ENCODE data around the gene NFE2L1. TPM values are rescaled to one million over a fixed set of nuclear protein-coding genes. Genes with fewer than 3 reads are reported as not detected.
A peak's percentile ranks its signal among the peaks of the same experiment; 100 is the strongest.

NFE2L1 gene
- total and polyA plus RNA-seq, 9 of the 15 experiments (the other 6 are each of a cell fraction or from before 2014, with no cell fraction given) = 2.0 to 68.6 (median 39.7) TPM

DNA sequence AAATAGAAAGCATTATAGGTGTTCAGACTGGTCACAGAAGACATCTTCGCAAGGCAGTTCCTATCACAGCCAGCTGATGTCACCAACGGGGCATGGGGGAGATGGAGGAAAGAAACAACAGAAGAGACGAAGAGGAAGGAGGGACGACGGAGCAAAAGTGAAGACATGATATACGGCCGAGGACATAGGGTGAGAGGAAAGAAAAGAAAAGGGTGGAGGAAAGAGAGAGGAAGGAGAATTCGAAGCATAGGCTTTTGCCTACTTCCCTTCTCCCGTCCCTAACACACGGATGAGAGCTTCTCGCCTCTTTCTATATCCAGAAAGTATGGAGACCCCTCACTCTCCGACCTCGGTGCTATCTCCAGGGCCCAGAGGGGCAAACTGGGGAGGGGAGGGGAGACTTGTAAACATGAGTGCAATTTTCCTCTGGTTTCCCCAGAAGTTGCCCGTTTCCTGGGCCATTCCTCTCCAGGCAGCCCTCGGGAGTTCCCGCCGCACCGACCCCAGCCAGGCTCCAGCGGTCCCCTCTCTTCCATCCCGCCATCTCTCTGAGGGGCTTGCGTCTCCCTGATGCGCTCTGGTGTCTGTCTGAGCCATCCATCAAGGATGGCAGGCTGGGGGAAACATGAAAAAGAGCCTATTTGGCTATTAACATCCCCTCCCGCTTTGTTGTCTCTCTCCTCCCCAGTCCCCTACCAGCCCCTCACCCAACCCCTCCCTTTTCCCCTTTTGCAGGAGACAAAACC is 36.6 kb upstream of the NFE2L1 start (continued):
- no peak for TF ChIP-seq TRIM28 (IDR thresholded peaks at IDR 0.05)
- TF ChIP-seq, protein P1, sequence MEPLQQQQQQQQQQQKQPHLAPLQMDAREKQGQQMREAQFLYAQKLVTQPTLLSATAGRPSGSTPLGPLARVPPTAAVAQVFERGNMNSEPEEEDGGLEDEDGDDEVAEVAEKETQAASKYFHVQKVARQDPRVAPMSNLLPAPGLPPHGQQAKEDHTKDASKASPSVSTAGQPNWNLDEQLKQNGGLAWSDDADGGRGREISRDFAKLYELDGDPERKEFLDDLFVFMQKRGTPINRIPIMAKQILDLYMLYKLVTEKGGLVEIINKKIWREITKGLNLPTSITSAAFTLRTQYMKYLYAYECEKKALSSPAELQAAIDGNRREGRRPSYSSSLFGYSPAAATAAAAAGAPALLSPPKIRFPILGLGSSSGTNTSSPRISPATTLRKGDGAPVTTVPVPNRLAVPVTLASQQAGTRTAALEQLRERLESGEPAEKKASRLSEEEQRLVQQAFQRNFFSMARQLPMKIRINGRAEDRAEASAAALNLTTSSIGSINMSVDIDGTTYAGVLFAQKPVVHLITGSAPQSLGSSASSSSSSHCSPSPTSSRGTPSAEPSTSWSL (CRISPR knock-in tag; IDR thresholded peaks at IDR 0.05; ENCODE audit: borderline replicate concordance) = no peak
- TF ChIP-seq ZNF780A (CRISPR knock-in tag; IDR thresholded peaks at IDR 0.05) = no peak
- TF ChIP-seq ZNF717 (CRISPR knock-in tag; IDR thresholded peaks at IDR 0.05) = no peak
- TF ChIP-seq, protein P2, sequence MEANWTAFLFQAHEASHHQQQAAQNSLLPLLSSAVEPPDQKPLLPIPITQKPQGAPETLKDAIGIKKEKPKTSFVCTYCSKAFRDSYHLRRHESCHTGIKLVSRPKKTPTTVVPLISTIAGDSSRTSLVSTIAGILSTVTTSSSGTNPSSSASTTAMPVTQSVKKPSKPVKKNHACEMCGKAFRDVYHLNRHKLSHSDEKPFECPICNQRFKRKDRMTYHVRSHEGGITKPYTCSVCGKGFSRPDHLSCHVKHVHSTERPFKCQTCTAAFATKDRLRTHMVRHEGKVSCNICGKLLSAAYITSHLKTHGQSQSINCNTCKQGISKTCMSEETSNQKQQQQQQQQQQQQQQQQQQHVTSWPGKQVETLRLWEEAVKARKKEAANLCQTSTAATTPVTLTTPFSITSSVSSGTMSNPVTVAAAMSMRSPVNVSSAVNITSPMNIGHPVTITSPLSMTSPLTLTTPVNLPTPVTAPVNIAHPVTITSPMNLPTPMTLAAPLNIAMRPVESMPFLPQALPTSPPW (CRISPR knock-in tag; IDR thresholded peaks at IDR 0.05) = peak; percentile 15; the same call in 1 of the 2 replicates
- TF ChIP-seq, protein P3, sequence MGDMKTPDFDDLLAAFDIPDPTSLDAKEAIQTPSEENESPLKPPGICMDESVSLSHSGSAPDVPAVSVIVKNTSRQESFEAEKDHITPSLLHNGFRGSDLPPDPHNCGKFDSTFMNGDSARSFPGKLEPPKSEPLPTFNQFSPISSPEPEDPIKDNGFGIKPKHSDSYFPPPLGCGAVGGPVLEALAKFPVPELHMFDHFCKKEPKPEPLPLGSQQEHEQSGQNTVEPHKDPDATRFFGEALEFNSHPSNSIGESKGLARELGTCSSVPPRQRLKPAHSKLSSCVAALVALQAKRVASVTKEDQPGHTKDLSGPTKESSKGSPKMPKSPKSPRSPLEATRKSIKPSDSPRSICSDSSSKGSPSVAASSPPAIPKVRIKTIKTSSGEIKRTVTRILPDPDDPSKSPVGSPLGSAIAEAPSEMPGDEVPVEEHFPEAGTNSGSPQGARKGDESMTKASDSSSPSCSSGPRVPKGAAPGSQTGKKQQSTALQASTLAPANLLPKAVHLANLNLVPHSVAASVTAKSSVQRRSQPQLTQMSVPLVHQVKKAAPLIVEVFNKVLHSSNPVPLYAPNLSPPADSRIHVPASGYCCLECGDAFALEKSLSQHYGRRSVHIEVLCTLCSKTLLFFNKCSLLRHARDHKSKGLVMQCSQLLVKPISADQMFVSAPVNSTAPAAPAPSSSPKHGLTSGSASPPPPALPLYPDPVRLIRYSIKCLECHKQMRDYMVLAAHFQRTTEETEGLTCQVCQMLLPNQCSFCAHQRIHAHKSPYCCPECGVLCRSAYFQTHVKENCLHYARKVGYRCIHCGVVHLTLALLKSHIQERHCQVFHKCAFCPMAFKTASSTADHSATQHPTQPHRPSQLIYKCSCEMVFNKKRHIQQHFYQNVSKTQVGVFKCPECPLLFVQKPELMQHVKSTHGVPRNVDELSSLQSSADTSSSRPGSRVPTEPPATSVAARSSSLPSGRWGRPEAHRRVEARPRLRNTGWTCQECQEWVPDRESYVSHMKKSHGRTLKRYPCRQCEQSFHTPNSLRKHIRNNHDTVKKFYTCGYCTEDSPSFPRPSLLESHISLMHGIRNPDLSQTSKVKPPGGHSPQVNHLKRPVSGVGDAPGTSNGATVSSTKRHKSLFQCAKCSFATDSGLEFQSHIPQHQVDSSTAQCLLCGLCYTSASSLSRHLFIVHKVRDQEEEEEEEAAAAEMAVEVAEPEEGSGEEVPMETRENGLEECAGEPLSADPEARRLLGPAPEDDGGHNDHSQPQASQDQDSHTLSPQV (IDR thresholded peaks at IDR 0.05) = peak; percentile 49
- TF ChIP-seq, protein P4, sequence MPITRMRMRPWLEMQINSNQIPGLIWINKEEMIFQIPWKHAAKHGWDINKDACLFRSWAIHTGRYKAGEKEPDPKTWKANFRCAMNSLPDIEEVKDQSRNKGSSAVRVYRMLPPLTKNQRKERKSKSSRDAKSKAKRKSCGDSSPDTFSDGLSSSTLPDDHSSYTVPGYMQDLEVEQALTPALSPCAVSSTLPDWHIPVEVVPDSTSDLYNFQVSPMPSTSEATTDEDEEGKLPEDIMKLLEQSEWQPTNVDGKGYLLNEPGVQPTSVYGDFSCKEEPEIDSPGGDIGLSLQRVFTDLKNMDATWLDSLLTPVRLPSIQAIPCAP (CRISPR knock-in tag; IDR thresholded peaks at IDR 0.05; ENCODE audit: borderline replicate concordance) = no peak
- TF ChIP-seq RAD21 (CRISPR knock-in tag; conservative IDR thresholded peaks at IDR 0.05 in 1 of 2, IDR thresholded peaks at IDR 0.05 in 1 of 2) = peak; percentile 34 to 67
- TF ChIP-seq ZNF24 (IDR thresholded peaks at IDR 0.05) = peak; percentile 54; the same call in 1 of the 2 replicates
- TF ChIP-seq, protein P5, sequence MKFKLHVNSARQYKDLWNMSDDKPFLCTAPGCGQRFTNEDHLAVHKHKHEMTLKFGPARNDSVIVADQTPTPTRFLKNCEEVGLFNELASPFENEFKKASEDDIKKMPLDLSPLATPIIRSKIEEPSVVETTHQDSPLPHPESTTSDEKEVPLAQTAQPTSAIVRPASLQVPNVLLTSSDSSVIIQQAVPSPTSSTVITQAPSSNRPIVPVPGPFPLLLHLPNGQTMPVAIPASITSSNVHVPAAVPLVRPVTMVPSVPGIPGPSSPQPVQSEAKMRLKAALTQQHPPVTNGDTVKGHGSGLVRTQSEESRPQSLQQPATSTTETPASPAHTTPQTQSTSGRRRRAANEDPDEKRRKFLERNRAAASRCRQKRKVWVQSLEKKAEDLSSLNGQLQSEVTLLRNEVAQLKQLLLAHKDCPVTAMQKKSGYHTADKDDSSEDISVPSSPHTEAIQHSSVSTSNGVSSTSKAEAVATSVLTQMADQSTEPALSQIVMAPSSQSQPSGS (CRISPR knock-in tag; IDR thresholded peaks at IDR 0.05) = no peak
- no peak for TF ChIP-seq ZFP36 (IDR thresholded peaks at IDR 0.05; ENCODE audit: low read depth, low read length, partially characterized antibody)
- TF ChIP-seq, protein P6, sequence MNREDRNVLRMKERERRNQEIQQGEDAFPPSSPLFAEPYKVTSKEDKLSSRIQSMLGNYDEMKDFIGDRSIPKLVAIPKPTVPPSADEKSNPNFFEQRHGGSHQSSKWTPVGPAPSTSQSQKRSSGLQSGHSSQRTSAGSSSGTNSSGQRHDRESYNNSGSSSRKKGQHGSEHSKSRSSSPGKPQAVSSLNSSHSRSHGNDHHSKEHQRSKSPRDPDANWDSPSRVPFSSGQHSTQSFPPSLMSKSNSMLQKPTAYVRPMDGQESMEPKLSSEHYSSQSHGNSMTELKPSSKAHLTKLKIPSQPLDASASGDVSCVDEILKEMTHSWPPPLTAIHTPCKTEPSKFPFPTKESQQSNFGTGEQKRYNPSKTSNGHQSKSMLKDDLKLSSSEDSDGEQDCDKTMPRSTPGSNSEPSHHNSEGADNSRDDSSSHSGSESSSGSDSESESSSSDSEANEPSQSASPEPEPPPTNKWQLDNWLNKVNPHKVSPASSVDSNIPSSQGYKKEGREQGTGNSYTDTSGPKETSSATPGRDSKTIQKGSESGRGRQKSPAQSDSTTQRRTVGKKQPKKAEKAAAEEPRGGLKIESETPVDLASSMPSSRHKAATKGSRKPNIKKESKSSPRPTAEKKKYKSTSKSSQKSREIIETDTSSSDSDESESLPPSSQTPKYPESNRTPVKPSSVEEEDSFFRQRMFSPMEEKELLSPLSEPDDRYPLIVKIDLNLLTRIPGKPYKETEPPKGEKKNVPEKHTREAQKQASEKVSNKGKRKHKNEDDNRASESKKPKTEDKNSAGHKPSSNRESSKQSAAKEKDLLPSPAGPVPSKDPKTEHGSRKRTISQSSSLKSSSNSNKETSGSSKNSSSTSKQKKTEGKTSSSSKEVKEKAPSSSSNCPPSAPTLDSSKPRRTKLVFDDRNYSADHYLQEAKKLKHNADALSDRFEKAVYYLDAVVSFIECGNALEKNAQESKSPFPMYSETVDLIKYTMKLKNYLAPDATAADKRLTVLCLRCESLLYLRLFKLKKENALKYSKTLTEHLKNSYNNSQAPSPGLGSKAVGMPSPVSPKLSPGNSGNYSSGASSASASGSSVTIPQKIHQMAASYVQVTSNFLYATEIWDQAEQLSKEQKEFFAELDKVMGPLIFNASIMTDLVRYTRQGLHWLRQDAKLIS (CRISPR knock-in tag; IDR thresholded peaks at IDR 0.05) = no peak
